ENCODE data around the gene AGL.
A peak's percentile ranks its signal among the peaks of the same experiment; 100 is the strongest.

AGL gene

GRCh38 chr1:99849413-99849743 lies 783 bp upstream of the AGL start:
- Histone ChIP-seq H3K9me3 (replicated peaks; ENCODE audit: insufficient read depth, low read length) (no peaks in the 10 kb centered on the region), H3F3A (ENCODE audit: insufficient read depth, low read length) (no peaks in the 10 kb centered on the region), H2AFZ (ENCODE audit: low read length) (peak overlapping the region; percentile 69), H3K36me3 (replicated peaks; ENCODE audit: insufficient read depth, low read length) (no peaks in the 10 kb centered on the region), H4K20me1 (ENCODE audit: insufficient read depth, low read length) (no peaks in the 10 kb centered on the region), H3K4me3 (ENCODE audit: low read length) (peak overlapping the region; percentile 81; the same call in 1 of the 2 replicates), H3K79me2 (ENCODE audit: low read length) (no peaks in the 10 kb centered on the region), H3K9me2 (replicated peaks; ENCODE audit: insufficient read depth, low read length) (no peaks in the 10 kb centered on the region), H3K27ac (ENCODE audit: low read length) (no peak overlapping the region; the same call in 1 of the 2 replicates), H3K9ac (ENCODE audit: low read length) (peak overlapping the region; percentile 52; the same call in 1 of the 2 replicates), H3K4me1 (ENCODE audit: low read length) (no peaks in the 10 kb centered on the region), H3K4me2 (ENCODE audit: low read depth, low read length) (peak overlapping the region; percentile 91), H3K27me3 (replicated peaks; ENCODE audit: insufficient read depth, low read length) (no peaks in the 10 kb centered on the region)
- TF ChIP-seq EZH2phosphoT487 (IDR thresholded peaks at IDR 0.05; ENCODE audit: low read length): no peak
- TF ChIP-seq EZH2 (optimal IDR thresholded peaks at IDR 0.05; ENCODE audit: low read depth, low read length): no peak
- no peak for TF ChIP-seq CTCF (IDR thresholded peaks at IDR 0.05; ENCODE audit: low read length)
- DNase-seq: no peak

GRCh38 chr1:99850459-99851291 lies 514 bp downstream of the AGL start:
- peak overlapping the region; percentile 52; the same call in 1 of the 2 replicates for H3K9ac ChIP-seq (ENCODE audit: low read length)
- no peaks in the 10 kb centered on the region for H4K20me1 ChIP-seq (ENCODE audit: insufficient read depth, low read length)
- no peak overlapping the region for H3K27ac ChIP-seq (ENCODE audit: low read length)
- peak overlapping the region; percentile 91 for H3K4me2 ChIP-seq (ENCODE audit: low read depth, low read length)
- H3K79me2 ChIP-seq (ENCODE audit: low read length): no peaks in the 10 kb centered on the region
- TF ChIP-seq CTCF (IDR thresholded peaks at IDR 0.05; ENCODE audit: low read length) (no peak), EZH2phosphoT487 (IDR thresholded peaks at IDR 0.05; ENCODE audit: low read length) (no peak), EZH2 (optimal IDR thresholded peaks at IDR 0.05; ENCODE audit: low read depth, low read length) (no peak)
- H3K4me1 ChIP-seq (ENCODE audit: low read length): no peaks in the 10 kb centered on the region
- peak overlapping the region; percentile 69 for H2AFZ ChIP-seq (ENCODE audit: low read length)
- DNase-seq: no peak
- H3F3A ChIP-seq (ENCODE audit: insufficient read depth, low read length): no peaks in the 10 kb centered on the region
- H3K9me3 ChIP-seq (replicated peaks; ENCODE audit: insufficient read depth, low read length): no peaks in the 10 kb centered on the region
- H3K9me2 ChIP-seq (replicated peaks; ENCODE audit: insufficient read depth, low read length): no peaks in the 10 kb centered on the region
- H3K27me3 ChIP-seq (replicated peaks; ENCODE audit: insufficient read depth, low read length): no peaks in the 10 kb centered on the region
- H3K4me3 ChIP-seq (ENCODE audit: low read length): peak overlapping the region; percentile 81
- H3K36me3 ChIP-seq (replicated peaks; ENCODE audit: insufficient read depth, low read length): no peaks in the 10 kb centered on the region

- no peak for TF ChIP-seq EZH2 (optimal IDR thresholded peaks at IDR 0.05; ENCODE audit: low read depth, low read length)
- no peaks in the 10 kb centered on the region for H3F3A ChIP-seq (ENCODE audit: insufficient read depth, low read length)
- no peak overlapping the region for H3K27ac ChIP-seq (ENCODE audit: low read length)
- H3K79me2 ChIP-seq (ENCODE audit: low read length): no peaks in the 10 kb centered on the region
- no peaks in the 10 kb centered on the region for H3K9me3 ChIP-seq (replicated peaks; ENCODE audit: insufficient read depth, low read length)
- H3K4me3 ChIP-seq (ENCODE audit: low read length): no peak overlapping the region
- no peaks in the 10 kb centered on the region for H3K36me3 ChIP-seq (replicated peaks; ENCODE audit: insufficient read depth, low read length)
- H3K4me2 ChIP-seq (ENCODE audit: low read depth, low read length): no peak overlapping the region
- H2AFZ ChIP-seq (ENCODE audit: low read length): no peak overlapping the region
- H3K9ac ChIP-seq (ENCODE audit: low read length): no peak overlapping the region
- no peaks in the 10 kb centered on the region for H3K4me1 ChIP-seq (ENCODE audit: low read length)
- no peaks in the 10 kb centered on the region for H3K27me3 ChIP-seq (replicated peaks; ENCODE audit: insufficient read depth, low read length)
- no peak for DNase-seq
- no peaks in the 10 kb centered on the region for H4K20me1 ChIP-seq (ENCODE audit: insufficient read depth, low read length)
- no peaks in the 10 kb centered on the region for H3K9me2 ChIP-seq (replicated peaks; ENCODE audit: insufficient read depth, low read length)
Measured at GRCh38 chr1:99851850-99852454, 1.8 kb downstream of the AGL start.

GRCh38 chr1:99852648-99853047 lies 2.5 kb downstream of the AGL start:
- Histone ChIP-seq H3K9me3 (replicated peaks; ENCODE audit: insufficient read depth, low read length) (no peaks in the 10 kb centered on the region), H3K4me3 (ENCODE audit: low read length) (no peak overlapping the region), H3K79me2 (ENCODE audit: low read length) (no peaks in the 10 kb centered on the region), H4K20me1 (ENCODE audit: insufficient read depth, low read length) (no peaks in the 10 kb centered on the region), H3K27ac (ENCODE audit: low read length) (no peak overlapping the region), H3F3A (ENCODE audit: insufficient read depth, low read length) (no peaks in the 10 kb centered on the region), H3K4me1 (ENCODE audit: low read length) (no peaks in the 10 kb centered on the region), H3K27me3 (replicated peaks; ENCODE audit: insufficient read depth, low read length) (no peaks in the 10 kb centered on the region), H3K9me2 (replicated peaks; ENCODE audit: insufficient read depth, low read length) (no peaks in the 10 kb centered on the region), H2AFZ (ENCODE audit: low read length) (no peak overlapping the region), H3K4me2 (ENCODE audit: low read depth, low read length) (no peak overlapping the region), H3K9ac (ENCODE audit: low read length) (no peak overlapping the region), H3K36me3 (replicated peaks; ENCODE audit: insufficient read depth, low read length) (no peaks in the 10 kb centered on the region)
- TF ChIP-seq EZH2 (optimal IDR thresholded peaks at IDR 0.05; ENCODE audit: low read depth, low read length): no peak
- TF ChIP-seq CTCF (IDR thresholded peaks at IDR 0.05; ENCODE audit: low read length): no peak
- TF ChIP-seq EZH2phosphoT487 (IDR thresholded peaks at IDR 0.05; ENCODE audit: low read length): no peak
- DNase-seq: no peak
